Osteoblast (primary cell): ENCODE measurements around the gene TACR1. TPM values are rescaled to one million over a fixed set of nuclear protein-coding genes. Genes with fewer than 3 reads are reported as not detected.

Source experiments
- DNase-seq: peaks from one replicate; pipeline ENCODE4 v3.0.0; 2011; ENCODE audit warnings: low spot score, mixed read lengths; ENCODE audit not compliant: insufficient read length; ENCODE audit errors: missing footprints
- H2AFZ ChIP-seq: 2 replicates; pipeline ENCODE4 v1.6.0; 2011; ENCODE audit warnings: mild to moderate bottlenecking, low read length
- H3K27ac ChIP-seq: 2 replicates; pipeline ENCODE4 v1.5.1; 2011; ENCODE audit warnings: mild to moderate bottlenecking, low read depth, low read length, moderate library complexity
- H3K27me3 ChIP-seq: 2 replicates; pipeline ENCODE4 v1.6.0; 2012; ENCODE audit warnings: mild to moderate bottlenecking, control low read depth, inconsistent platforms, low read length, moderate library complexity; ENCODE audit not compliant: insufficient read depth
- H3K36me3 ChIP-seq: 2 replicates; pipeline ENCODE4 v1.5.1; 2011; ENCODE audit warnings: mild to moderate bottlenecking, low read length, control low read depth, moderate library complexity; ENCODE audit not compliant: insufficient read depth
- H3K4me1 ChIP-seq: 2 replicates; pipeline ENCODE4 v1.5.1; 2011; ENCODE audit warnings: mild to moderate bottlenecking, low read length, control low read depth, moderate library complexity; ENCODE audit not compliant: insufficient read depth
- H3K4me2 ChIP-seq: 2 replicates; pipeline ENCODE4 v1.6.0; 2011; ENCODE audit warnings: mild to moderate bottlenecking, low read length; ENCODE audit not compliant: insufficient read depth
- H3K4me3 ChIP-seq: fragments of 200-600 bp; sonication (generic); 3 replicates; pipeline ENCODE4 v1.5.1; 2012; ENCODE audit warnings: mild to moderate bottlenecking, low read length, inconsistent platforms; ENCODE audit not compliant: insufficient read depth
- H3K79me2 ChIP-seq: 2 replicates; pipeline ENCODE4 v1.6.0; 2012; ENCODE audit warnings: mild to moderate bottlenecking, low read length, control low read depth, inconsistent platforms; ENCODE audit not compliant: insufficient read depth
- H3K9me3 ChIP-seq: 2 replicates; pipeline ENCODE4 v1.5.1; 2011; ENCODE audit warnings: low read depth, low read length, control low read depth
- H4K20me1 ChIP-seq: 2 replicates; pipeline ENCODE4 v1.6.0; 2012; ENCODE audit warnings: mild to moderate bottlenecking, low read length, control low read depth; ENCODE audit not compliant: insufficient read depth
- total RNA-seq: library from RNA; depleted of rRNA; stranded (reverse); fragments of >200 nt; gene quantifications from 2 replicates; pipeline ENCODE4 v1.2.3, GENCODE V29; 2012
- TF ChIP-seq, protein P1 (sequence below): IDR thresholded peaks from 2 replicates; pipeline ENCODE4 v1.5.1; 2011; ENCODE audit warnings: mild to moderate bottlenecking, low read depth, low read length, moderate library complexity; ENCODE audit errors: extremely low read depth

Gene TACR1
- total RNA-seq, 1 donor: under 0.01 TPM

DNA sequence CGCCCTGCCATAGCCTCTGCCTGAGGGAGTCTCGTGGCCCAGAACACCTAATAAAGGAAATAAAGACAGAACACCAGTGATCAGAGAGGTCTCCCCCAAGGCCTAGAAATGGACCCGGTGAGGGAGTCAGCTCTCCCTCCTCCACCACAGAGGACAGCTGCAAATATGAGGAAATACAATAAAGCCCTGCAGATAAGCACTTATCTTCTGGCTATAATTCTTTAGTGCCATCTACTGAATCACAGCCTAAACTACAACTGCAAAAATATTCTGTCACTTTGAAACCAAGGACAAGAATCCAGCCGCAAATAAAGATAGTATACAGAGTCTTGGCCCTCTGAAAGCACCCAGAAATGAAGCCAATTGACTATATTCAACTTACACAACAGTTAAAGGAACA, 42.4 kb upstream of the TACR1 start:
- TF ChIP-seq, protein P1, sequence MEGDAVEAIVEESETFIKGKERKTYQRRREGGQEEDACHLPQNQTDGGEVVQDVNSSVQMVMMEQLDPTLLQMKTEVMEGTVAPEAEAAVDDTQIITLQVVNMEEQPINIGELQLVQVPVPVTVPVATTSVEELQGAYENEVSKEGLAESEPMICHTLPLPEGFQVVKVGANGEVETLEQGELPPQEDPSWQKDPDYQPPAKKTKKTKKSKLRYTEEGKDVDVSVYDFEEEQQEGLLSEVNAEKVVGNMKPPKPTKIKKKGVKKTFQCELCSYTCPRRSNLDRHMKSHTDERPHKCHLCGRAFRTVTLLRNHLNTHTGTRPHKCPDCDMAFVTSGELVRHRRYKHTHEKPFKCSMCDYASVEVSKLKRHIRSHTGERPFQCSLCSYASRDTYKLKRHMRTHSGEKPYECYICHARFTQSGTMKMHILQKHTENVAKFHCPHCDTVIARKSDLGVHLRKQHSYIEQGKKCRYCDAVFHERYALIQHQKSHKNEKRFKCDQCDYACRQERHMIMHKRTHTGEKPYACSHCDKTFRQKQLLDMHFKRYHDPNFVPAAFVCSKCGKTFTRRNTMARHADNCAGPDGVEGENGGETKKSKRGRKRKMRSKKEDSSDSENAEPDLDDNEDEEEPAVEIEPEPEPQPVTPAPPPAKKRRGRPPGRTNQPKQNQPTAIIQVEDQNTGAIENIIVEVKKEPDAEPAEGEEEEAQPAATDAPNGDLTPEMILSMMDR: peak; percentile 32
- H3K27ac ChIP-seq: no peak overlapping the region
- DNase-seq: peak; percentile 43

DNA sequence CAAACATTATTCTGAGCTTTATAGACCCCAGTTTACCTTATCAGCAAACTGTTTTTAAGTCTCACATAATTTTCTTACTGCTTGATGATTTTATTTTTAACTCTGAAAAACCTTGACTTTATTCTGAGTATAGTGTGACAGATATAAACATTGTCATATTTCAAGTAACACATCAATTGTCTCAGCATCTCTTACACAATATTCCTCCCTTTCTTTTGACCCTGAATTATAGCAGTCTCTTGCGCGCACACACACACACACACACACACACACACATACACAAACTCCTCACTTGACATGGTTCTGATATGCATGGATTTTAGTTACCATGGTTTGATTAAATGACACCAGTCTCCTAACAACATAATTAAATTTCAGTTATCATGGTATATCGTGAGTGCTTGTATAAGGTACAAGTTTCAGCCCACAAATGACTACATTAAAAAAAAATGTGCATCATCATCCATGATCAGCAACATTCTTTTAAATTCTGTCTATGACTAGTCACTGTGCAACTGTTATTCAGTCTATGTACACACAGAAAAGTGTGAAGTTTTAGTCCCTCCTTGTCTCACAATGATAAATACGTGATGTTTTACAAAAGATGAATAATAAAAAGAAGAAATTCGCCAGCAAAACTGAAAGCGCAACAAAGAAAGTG, 39.5 kb upstream of the TACR1 start:
- Histone ChIP-seq H3K36me3 (no peaks in the 10 kb centered on the region), H3K27ac (peak overlapping the region; percentile 75), H3K4me2 (peak overlapping the region; percentile 70), H2AFZ (peak overlapping the region; percentile 49), H4K20me1 (no peaks in the 10 kb centered on the region), H3K4me3 (peak overlapping the region; percentile 39), H3K79me2 (no peaks in the 10 kb centered on the region), H3K4me1 (peaks cover 15% of the 10 kb centered on the region), H3K9me3 (no peaks in the 10 kb centered on the region), H3K27me3 (no peaks in the 10 kb centered on the region)
- TF ChIP-seq, protein P1: no peak
- peak; percentile 11 for DNase-seq

More for the DNA sequence above, 42.4 kb upstream of the TACR1 start:
- Histone ChIP-seq H3K4me3 (no peak overlapping the region), H3K4me2 (no peak overlapping the region), H3K4me1 (peaks cover 15% of the 10 kb centered on the region), H3K9me3 (no peaks in the 10 kb centered on the region), H3K79me2 (no peaks in the 10 kb centered on the region), H3K36me3 (no peaks in the 10 kb centered on the region), H3K27me3 (no peaks in the 10 kb centered on the region), H2AFZ (no peak overlapping the region), H4K20me1 (no peaks in the 10 kb centered on the region)

DNA sequence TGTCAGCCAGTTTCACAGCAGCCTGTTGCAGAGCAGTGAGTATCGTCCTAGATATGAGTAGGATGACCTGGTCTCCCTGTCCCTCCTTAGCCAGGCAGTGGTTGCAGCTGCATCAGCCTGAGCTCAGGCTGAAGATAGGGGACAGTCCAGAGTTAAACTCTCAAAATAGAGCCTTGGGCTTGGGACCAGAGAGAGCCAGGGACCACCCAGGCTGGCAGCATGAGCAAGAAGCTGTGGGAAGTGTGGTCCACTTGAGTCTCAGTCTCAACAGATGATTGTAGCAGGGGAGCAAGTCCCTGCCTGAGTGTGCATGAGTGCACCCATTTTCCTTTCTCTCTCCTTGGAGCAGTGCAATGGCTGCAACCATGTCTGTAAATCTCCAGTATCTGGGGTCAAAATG, 38.0 kb upstream of the TACR1 start:
- H2AFZ ChIP-seq: peak overlapping the region; percentile 24
- H3K9me3 ChIP-seq: no peaks in the 10 kb centered on the region
- no peaks in the 10 kb centered on the region for H3K36me3 ChIP-seq
- no peaks in the 10 kb centered on the region for H4K20me1 ChIP-seq
- TF ChIP-seq, protein P1: no peak
- no peak for DNase-seq
- H3K27ac ChIP-seq: no peak overlapping the region
- no peak overlapping the region for H3K4me3 ChIP-seq
- H3K79me2 ChIP-seq: no peaks in the 10 kb centered on the region
- H3K4me1 ChIP-seq: peaks cover 15% of the 10 kb centered on the region
- H3K27me3 ChIP-seq: no peaks in the 10 kb centered on the region
- H3K4me2 ChIP-seq: no peak overlapping the region

DNA sequence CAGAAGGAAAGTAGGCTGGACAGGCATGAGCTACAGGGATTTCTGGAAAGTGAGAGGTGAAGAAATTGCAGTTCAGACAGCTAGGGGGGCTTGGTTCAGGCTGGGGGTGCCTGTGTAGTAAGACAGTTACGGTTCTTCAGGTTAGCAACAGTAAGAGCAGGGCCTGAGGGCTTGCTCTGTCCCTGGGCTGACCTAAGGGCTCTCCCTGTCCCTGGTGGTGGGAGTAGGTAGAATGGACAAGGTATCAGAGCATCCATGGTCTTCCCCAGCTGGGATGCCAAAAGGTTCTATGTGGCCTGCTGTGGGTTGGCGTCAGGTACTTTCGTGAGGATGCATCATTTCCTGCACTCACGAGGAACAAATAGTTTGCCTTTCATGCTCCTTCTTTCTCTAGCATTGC, 34.6 kb upstream of the TACR1 start:
- H4K20me1 ChIP-seq: no peaks in the 10 kb centered on the region

More for the DNA sequence above, 34.6 kb upstream of the TACR1 start:
- Histone ChIP-seq H2AFZ (no peak overlapping the region), H3K79me2 (no peaks in the 10 kb centered on the region), H3K9me3 (no peaks in the 10 kb centered on the region), H3K4me1 (peaks cover 7% of the 10 kb centered on the region), H3K36me3 (no peaks in the 10 kb centered on the region), H3K27ac (no peak overlapping the region), H3K4me3 (no peak overlapping the region), H3K4me2 (no peak overlapping the region), H3K27me3 (no peaks in the 10 kb centered on the region)
- TF ChIP-seq, protein P1: no peak
- DNase-seq: no peak
